GM18505 (cell line): ENCODE data around the gene PIF1.
"Not testable (repeated sequence)": the region's sequence is repeated elsewhere in the genome, so short reads cannot be mapped to it uniquely, and the experiment has no call there.

Experiments
- ATAC-seq: cut with Tn5 transposase; IDR thresholded peaks from one replicate; pipeline ENCODE4 v1.9.1; 2021; ENCODE audit not compliant: unreplicated experiment
- POLR2A ChIP-seq: IDR thresholded peaks from 4 replicates; pipeline ENCODE4 v1.6.1; 2011; ENCODE audit warnings: borderline replicate concordance; ENCODE audit not compliant: insufficient read depth, insufficient read length; ENCODE audit errors: extremely low read depth

The PIF1 gene

GRCh38 chr15:64842986-64843561, 17.6 kb upstream of the PIF1 start:
- TF ChIP-seq POLR2A = peak; percentile 34
- no peak for ATAC-seq

- no peak for TF ChIP-seq POLR2A
- ATAC-seq = no peak
Observed at GRCh38 chr15:64842096-64842939, 16.9 kb upstream of the PIF1 start.

GRCh38 chr15:64841344-64842095, 16.1 kb upstream of the PIF1 start, which contains the start of gene PLEKHO2:
PLEKHO2 (plus strand) TSS chr15:64841915; CDS start chr15:64842017, 102 bp downstream.
- peak; percentile 53 for ATAC-seq
- TF ChIP-seq POLR2A = peak; percentile 97

GRCh38 chr15:64841060-64841343, 15.6 kb upstream of the PIF1 start:
- ATAC-seq = no peak
- no peak for TF ChIP-seq POLR2A

GRCh38 chr15:64837502-64837901, 12.1 kb upstream of the PIF1 start:
- no peak for ATAC-seq
- no peak for TF ChIP-seq POLR2A

- ATAC-seq = no peak
- TF ChIP-seq POLR2A = peak; percentile 7
Observed at GRCh38 chr15:64836023-64836536, 10.6 kb upstream of the PIF1 start.

- no peak for ATAC-seq
- no peak for TF ChIP-seq POLR2A
Observed at GRCh38 chr15:64833690-64834089, 8.2 kb upstream of the PIF1 start.

- ATAC-seq = no peak
- TF ChIP-seq POLR2A = no peak
Observed at GRCh38 chr15:64828985-64829384, 3.5 kb upstream of the PIF1 start.

GRCh38 chr15:64824929-64825430, 467 bp downstream of the PIF1 start:
- no peak for TF ChIP-seq POLR2A
- ATAC-seq = no peak

- ATAC-seq = no peak
- TF ChIP-seq POLR2A = no peak
Observed at GRCh38 chr15:64816452-64816851, 9.0 kb downstream of the PIF1 start.

- not testable (repeated sequence) for ATAC-seq
Observed at GRCh38 chr15:64814965-64815364, 10.5 kb downstream of the PIF1 start.

GRCh38 chr15:64814283-64814682, 11.2 kb downstream of the PIF1 start:
- ATAC-seq = not testable (repeated sequence)

- ATAC-seq = peak; percentile 38
- TF ChIP-seq POLR2A = no peak
Observed at GRCh38 chr15:64813075-64813474, 12.4 kb downstream of the PIF1 start.
